Omental fat pad (tissue), 4 donors: Measurements from ENCODE around the gene GNPAT. TPM values are rescaled to one million over a fixed set of nuclear protein-coding genes. Genes with fewer than 3 reads are reported as not detected.

ENCODE experiments used
- ATAC-seq: fragments of 150-250 bp; one replicate; pipeline ENCODE4 v1.9.1; 2016; ENCODE audit warnings: mild to moderate bottlenecking, moderate library complexity; ENCODE audit not compliant: low FRiP score
- DNase-seq: peaks from one replicate; pipeline ENCODE4 v3.0.0-alpha.2; 2019; ENCODE audit warnings: low spot score
- small RNA-seq: library from RNA; depleted of rRNA; stranded (forward); fragments of <200 nt; gene quantifications from one replicate; pipeline ENCODE3, GENCODE V24; 2016
- total RNA-seq, 4 donors: library from RNA; depleted of rRNA; stranded (reverse); fragments of >200 nt; gene quantifications; one replicate each; pipeline ENCODE4 v1.1.0, GENCODE V29; 2016
- TF ChIP-seq, protein P1 (sequence below), 3 donors: fragments of 450-650 bp; IDR thresholded peaks; one replicate each; pipeline ENCODE4 v1.5.1; 2016 to 2017; ENCODE audit warnings: antibody characterized with exemption in 3 of 3, mild to moderate bottlenecking in 3 of 3, moderate library complexity in 2 of 3

The GNPAT gene
- total RNA-seq, 4 donors from 2014 or later = 25.9 to 40.8 (median 34.2) TPM

DNA sequence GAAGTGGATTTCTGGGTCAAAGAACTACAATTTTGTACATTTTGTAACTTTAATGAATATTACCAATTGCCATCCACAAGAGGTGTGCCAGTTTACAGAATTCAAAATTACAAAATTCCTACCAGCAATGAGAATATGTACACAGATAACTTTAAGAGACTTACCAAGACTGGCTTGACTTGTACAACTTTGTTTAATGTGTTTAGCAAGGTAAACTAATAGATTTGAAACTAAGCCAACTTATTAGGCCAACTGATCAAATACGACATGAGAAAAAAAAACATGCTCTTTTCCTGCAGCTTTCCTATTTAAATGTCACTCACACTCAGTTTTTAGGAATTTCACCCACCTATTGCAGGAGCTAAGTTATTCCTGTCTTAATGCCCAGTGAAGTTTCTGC, 85.2 kb downstream of the GNPAT start:
- TF ChIP-seq, protein P1, sequence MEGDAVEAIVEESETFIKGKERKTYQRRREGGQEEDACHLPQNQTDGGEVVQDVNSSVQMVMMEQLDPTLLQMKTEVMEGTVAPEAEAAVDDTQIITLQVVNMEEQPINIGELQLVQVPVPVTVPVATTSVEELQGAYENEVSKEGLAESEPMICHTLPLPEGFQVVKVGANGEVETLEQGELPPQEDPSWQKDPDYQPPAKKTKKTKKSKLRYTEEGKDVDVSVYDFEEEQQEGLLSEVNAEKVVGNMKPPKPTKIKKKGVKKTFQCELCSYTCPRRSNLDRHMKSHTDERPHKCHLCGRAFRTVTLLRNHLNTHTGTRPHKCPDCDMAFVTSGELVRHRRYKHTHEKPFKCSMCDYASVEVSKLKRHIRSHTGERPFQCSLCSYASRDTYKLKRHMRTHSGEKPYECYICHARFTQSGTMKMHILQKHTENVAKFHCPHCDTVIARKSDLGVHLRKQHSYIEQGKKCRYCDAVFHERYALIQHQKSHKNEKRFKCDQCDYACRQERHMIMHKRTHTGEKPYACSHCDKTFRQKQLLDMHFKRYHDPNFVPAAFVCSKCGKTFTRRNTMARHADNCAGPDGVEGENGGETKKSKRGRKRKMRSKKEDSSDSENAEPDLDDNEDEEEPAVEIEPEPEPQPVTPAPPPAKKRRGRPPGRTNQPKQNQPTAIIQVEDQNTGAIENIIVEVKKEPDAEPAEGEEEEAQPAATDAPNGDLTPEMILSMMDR (IDR thresholded peaks at IDR 0.05) = no peak
- DNase-seq (no peak), ATAC-seq (no peak)

Small RNA genes lying within 50 kb of the gene (small RNA-seq; reads per million reads assigned to genes)
- not detected for gene RNA5SP80

Other genes with a start within 250 kb of the GNPAT start
- 100 to 1,000 TPM in 3 of 4 donors, 10 to 100 TPM in 1; 62.6 to 290 (median 145) TPM for gene FAM89A, start 201.0 kb upstream of the GNPAT start, total RNA-seq
- under 1 TPM in 2 of 4 donors, not detected in 2; 0.06 to 0.32 TPM for gene TRIM67, start 79.2 kb upstream of the GNPAT start, total RNA-seq
- 10 to 100 TPM; 12.1 to 21.0 (median 16.9) TPM for gene EXOC8, start 96.6 kb downstream of the GNPAT start, total RNA-seq
- 10 to 100 TPM; 11.2 to 31.6 (median 20.9) TPM for gene SPRTN, start 97.1 kb downstream of the GNPAT start, total RNA-seq
- gene EGLN1, start 181.1 kb downstream of the GNPAT start, total RNA-seq = 10 to 100 TPM; 24.6 to 48.2 (median 37.2) TPM